NCI-H748 (cell line): ENCODE measurements around the gene SLC39A3.

ENCODE experiments used
- DNase-seq: peaks from one replicate; lab custom pipeline; 2025; ENCODE audit not compliant: unreplicated experiment; lab: John Stamatoyannopoulos, UW

SLC39A3 gene

DNA sequence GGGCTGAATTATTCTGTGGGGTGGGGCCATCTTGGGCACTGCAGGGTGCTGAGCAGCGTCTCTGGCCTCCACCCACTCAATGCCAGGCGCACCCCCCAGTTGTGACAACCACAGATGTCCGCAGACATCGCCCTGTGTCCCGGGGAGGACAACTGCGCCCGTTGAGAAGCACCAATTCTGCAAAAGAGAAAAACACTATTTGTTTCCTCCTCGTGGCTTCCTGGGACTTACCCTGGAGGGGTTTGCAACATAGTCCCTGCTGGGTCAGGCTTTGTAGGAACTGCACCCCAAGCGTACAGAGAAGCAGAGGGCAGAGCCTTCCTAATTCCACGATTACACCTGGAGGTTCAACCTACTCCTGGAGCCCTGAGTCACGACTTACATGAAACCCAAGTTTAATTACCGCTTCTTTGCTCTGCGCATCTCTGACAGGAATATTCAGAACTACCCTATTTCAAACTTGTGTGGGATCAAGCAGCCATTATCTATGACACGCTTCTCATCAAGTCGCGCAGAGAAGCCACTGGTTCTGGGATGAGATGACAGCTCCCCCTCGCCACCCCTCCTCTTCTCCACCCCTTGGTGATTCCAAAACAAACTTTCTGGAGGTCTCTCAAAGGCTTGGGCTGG, 11.1 kb upstream of the SLC39A3 start:
- no peak for DNase-seq

- DNase-seq = no peak
These were observed 7.5 kb upstream of the SLC39A3 start for GRCh38 chr19:2747349-2747748.

- no peak for DNase-seq
These were observed 4.3 kb upstream of the SLC39A3 start for GRCh38 chr19:2744113-2744512.

DNA sequence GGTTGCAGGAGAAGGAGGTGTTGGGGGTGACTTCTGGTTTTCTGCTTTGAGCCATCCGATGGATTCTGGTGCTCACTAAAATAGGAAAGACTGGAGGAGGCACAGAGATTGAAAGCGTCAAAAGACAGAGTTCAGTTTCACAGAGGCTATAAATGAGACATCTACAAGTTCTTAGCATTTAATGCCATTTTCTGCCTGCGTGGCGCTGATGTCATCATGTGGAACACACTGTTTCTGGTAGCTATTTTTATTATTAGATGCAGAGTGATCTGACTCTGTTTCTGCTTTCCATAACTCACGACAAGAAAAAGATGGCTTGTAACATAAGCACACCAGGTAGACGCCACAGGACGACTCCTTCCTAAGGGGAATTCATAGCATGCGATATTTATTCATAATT, 3.3 kb upstream of the SLC39A3 start:
- DNase-seq = no peak

- no peak for DNase-seq
These were observed 468 bp upstream of the SLC39A3 start for GRCh38 chr19:2740314-2740656.

DNA sequence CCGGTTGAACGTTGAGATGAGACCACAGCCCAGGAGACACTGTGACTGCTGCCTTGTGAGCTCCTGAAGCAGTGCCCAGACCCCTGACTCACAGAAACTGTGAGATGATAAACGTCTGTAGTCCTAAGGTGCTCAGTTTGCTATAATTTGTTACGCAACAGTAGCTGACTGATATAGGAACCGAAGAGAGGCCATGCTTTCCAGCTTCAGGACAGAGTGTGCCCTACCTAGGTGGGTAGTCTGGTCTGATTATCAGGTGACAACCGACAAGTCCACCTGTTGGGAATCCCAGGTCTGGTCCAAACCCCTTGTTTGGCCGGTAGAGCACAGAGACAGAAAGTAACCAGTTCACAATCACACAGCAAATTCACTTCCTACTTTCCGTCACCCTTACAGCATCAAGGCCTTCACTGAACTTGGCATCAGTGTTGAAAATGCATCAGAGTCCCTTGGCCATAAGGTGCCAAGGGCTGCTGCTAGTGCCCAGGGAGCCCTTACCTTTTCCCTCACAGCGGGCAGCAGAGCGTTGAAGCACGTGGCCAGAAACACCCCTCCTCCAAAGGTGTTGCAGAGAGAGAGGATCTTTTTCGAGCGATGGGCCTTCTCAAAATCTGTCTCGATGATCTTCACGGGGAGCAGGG, 3.1 kb downstream of the SLC39A3 start:
- DNase-seq = no peak

DNA sequence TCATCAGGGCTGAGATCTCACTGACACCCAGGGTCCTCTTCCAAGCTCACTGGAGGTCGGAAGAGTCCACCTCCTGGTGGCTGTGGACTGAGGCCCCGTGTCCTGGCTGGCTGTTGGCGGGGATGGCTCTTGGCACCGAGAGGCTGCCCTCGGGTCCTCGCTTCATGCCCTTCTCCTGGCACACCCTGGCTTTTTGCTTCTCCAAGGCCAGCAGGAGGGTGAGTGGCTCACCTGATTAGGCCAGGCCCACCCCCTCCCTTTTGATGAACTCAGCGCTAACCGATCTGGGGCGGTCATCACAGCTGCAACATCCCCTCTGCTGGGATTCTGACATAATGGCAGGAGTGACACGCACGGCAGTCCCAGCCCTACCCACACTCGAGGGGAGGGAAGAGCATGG, 4.4 kb downstream of the SLC39A3 start:
- DNase-seq = no peak

DNA sequence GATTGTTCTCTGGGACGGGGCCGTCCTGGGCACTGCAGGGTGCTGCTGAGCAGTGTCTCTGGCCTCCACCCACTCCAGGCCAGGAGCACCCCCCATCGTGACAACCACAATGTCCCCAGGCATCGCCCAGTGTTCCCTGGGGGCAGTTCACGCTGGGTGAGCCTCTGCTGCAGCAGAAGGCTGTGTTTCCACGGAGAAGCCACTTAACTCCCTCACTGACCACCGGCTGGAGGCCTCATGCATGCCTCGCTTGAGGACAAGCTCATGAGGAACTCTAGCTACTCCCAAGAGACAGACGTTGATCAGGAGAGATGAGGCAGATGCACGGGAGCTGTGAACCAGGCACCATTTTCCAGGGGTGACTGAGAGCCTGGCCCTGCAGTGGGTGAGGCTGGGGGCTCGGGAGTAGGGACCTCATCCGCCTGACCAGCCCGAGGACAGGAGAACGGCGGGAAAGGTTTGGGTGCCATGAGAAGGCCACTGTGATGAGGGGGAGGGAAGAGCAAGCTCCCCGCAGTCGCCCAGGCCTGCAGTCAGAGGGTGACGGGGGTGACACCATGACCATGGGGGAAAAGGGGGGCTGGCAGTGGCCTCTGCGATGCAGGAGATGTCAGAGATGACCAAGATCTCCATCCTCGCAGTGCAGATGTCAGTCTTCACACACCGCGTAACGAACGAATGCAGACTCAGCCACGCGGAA, 5.1 kb downstream of the SLC39A3 start:
- no peak for DNase-seq

GRCh38 chr19:2733930-2734588, 5.8 kb downstream of the SLC39A3 start:
- DNase-seq = no peak

DNA sequence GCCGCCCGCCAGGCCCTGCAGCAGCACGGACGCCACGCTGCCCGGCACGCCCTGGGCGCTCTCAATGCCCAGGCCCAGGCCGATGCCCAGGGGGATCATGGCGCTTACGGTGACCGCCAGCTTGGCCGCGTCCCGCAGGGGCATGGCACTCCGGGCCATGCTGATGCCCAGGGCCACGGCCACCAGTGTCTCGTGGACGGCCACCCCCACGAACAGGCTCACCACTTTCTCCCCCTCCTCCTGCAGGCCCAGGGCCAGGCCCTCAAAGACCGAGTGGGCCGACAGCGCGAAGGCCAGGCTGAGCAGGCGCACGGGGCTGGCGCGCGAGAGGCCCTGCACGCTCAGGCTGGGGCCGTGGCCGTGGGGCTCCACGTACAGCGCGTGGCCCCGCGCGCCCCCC, 6.9 kb downstream of the SLC39A3 start:
- DNase-seq = no peak

DNA sequence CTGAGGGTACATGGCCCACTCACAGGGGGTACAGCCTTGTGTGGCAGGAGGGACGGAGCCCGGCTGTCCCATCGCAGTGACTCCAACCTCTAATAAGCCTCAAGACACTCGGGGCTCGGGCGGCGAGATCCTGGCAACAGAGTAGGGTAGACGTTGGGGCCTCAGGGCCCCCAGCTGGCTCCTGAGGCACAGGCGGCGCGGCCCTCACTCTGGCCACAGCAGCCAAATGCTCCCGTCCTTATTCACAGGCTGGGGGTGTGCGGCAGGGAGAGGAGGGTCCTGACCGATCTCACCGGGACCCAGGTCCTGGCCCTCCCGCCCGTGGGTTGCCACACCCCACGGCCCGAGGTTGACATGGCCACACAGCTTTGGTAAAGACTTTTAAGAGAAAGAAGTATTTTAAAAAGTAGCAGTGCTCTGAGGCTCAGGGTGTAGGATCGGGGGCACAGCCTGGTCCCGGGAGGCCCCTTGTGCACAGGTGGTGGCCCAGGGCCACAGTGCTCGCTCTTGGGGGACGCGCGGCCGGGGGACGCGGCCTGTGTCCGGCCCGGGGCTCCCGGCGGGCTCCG, 7.6 kb downstream of the SLC39A3 start:
- DNase-seq = no peak

DNA sequence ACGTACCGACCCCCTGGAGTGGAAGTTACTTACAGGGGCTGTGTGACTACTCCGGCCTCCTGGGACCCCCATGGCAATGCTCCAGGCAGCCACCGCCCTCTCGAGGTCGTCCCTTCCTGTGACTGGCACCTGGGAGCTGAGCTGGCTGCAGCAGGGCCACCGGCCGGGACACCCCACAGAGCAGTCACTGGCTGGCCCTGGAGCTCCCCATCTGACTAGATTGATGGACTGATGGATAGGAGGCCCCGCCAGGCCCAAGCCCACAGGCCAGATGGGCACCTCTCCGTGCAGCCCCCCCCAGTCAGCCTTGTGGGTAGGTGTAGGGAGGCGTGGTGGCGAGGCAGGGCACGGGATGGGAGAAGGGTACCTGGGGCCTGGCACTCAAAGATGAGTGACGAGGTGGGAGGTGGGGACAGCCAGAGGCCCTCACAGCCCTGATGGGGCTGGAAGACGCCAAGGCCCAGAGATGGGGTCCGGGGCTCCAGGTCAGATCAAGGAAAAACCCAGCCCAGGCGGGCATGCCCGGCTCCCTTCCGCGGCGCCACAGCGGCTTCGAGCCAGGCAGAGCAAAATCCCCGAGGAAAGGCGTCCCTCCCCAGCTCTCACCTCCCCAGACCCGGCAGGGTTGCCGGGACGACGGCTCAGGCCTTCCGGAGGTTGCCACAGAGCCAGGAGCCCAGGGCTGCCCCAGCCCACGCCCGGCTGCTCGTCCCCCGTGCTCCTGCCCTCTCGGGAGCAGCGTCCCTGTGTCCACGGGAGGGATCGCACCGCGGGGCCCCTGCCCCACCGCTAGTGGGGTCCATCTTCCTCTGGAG, 8.4 kb downstream of the SLC39A3 start:
- no peak for DNase-seq

GRCh38 chr19:2729943-2730818, 9.6 kb downstream of the SLC39A3 start:
- no peak for DNase-seq

GRCh38 chr19:2728783-2729387, 10.9 kb downstream of the SLC39A3 start:
- DNase-seq = no peak

DNA sequence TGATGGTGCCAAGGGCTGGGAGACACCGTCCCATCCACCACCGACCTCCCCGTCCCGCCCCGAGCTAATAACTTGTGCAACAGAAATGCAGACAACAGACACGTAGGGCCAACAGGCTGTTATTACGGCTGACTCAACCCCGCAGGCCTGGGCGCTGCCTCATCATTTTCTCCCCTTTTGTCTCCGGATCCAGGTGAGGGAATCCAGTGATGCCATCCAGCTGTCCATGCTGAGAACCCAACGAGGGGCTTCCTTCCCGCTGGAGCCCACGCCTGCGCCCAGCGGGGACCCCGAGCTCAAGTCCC, 12.2 kb downstream of the SLC39A3 start:
- no peak for DNase-seq

DNA sequence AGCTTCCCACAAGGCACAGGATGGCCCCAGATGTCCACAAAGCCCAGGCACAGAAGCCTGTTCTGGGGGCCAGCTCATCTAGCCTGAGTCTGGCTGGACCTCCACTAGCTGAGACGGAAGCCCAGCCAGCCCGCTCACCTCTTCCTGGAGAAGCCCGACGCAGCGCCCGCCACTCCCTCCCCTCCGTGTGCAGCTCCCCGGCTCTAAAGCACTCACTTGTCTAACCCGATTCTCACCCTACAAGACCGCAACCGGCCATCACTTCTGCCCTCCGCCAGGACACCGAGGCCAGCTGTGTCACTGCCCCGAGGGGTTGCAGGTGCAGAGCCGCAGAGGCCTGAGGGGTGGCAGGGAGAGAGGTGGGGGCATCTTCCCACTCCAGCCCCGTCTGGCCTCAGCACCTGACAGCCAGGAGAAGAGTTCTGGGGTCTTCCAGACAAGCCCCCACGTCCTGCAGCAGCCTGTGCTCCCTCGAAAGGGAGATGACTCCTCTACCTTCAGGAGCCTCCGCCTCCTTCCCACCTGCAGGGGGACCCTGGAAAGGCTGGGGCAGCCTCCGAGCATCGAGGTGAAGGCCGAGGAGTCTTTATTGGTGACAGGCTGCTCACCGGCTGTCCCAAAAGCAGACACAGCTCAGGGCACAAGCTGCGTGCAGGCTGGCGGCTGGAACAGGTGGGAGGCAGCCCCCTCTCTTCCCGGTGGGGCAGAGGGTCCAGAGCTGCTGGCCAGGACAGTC, 12.7 kb downstream of the SLC39A3 start:
- peak; percentile 17 for DNase-seq

GRCh38 chr19:2726160-2726855, 13.5 kb downstream of the SLC39A3 start:
- DNase-seq = no peak

DNA sequence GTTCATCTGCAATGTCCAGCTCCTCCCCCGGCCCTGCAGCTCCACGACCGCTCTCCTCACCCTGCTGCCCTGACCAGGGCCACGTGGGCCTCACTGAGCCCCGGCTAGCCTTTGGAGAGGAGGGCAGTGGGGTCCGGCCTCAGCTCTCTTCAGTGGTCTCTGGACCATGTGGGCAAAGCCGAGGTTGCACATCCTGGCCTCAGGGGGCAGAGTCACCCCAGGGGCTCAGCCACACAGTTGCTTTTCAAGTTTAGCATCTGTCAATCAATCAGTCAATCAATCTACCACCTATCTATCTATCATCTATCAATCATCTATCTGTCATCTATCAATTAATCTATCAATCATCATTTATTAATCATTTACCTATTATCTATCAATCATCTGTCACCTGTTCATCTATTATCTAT, 15.7 kb downstream of the SLC39A3 start:
- DNase-seq = no peak
